GM18526 (cell line): ENCODE measurements around the gene SLC6A18.

Source experiments
- POLR2A ChIP-seq: IDR thresholded peaks from 3 replicates; pipeline ENCODE4 v1.6.1; 2011; ENCODE audit not compliant: insufficient read length; ENCODE audit errors: extremely low read depth

SLC6A18 gene

GRCh38 chr5:1196562-1196961 is 28.6 kb upstream of the SLC6A18 start:
- TF ChIP-seq POLR2A = no peak

- TF ChIP-seq POLR2A = no peak
Observed at GRCh38 chr5:1197876-1198666, 27.1 kb upstream of the SLC6A18 start.

GRCh38 chr5:1199340-1199648 is 25.9 kb upstream of the SLC6A18 start:
- no peak for TF ChIP-seq POLR2A

- no peak for TF ChIP-seq POLR2A
Observed at GRCh38 chr5:1199649-1200494, 25.3 kb upstream of the SLC6A18 start.

GRCh38 chr5:1200495-1201326 is 24.5 kb upstream of the SLC6A18 start:
- TF ChIP-seq POLR2A = no peak

GRCh38 chr5:1201327-1202025 is 23.7 kb upstream of the SLC6A18 start, which contains the start of gene SLC6A19:
TSS of gene SLC6A19 (plus strand) at chr5:1201595. CDS start at chr5:1201651, 56 bp downstream.
- no peak for TF ChIP-seq POLR2A

GRCh38 chr5:1202026-1202797 is 23.0 kb upstream of the SLC6A18 start:
- TF ChIP-seq POLR2A = no peak

- TF ChIP-seq POLR2A = no peak
Observed at GRCh38 chr5:1202798-1203185, 22.4 kb upstream of the SLC6A18 start.

- no peak for TF ChIP-seq POLR2A
Observed at GRCh38 chr5:1203311-1203967, 21.7 kb upstream of the SLC6A18 start.

GRCh38 chr5:1203968-1204692 is 21.1 kb upstream of the SLC6A18 start:
- no peak for TF ChIP-seq POLR2A

- TF ChIP-seq POLR2A = no peak
Observed at GRCh38 chr5:1204693-1205242, 20.4 kb upstream of the SLC6A18 start.

GRCh38 chr5:1205255-1206180 is 19.7 kb upstream of the SLC6A18 start:
- TF ChIP-seq POLR2A = no peak
